PC-9 (cell line): Measurements from ENCODE around the gene SYCE3. TPM values are rescaled to one million over a fixed set of nuclear protein-coding genes. Genes with fewer than 3 reads are reported as not detected.

Source experiments
- BruUV-seq: library from RNA; stranded (reverse); fragments of 400-500 nt; replicated peaks from 2 replicates; lab custom pipeline; 2021; lab: Mats Ljungman, UMichigan
- CTCF ChIA-PET: fragments of 300-600 bp; sonication (Branson Sonifier 250); formaldehyde crosslinking; loops from one replicate; lab custom pipeline; 2022; ENCODE audit warnings: antibody characterized with exemption; lab: Charles Lee
- POLR2A ChIA-PET: fragments of 300-600 bp; sonication (Branson Sonifier 250); formaldehyde crosslinking; loops from one replicate; lab custom pipeline; 2022; ENCODE audit warnings: antibody characterized with exemption; ENCODE audit not compliant: unreplicated experiment; lab: Charles Lee
- DNase-seq, 2 experiments: peaks; one replicate each; pipeline versions ENCODE4 v3.0.0 to v3.0.0-alpha.2; 2015 to 2022; ENCODE audit warnings: mixed read lengths in 1 of 2
- H2AFZ ChIP-seq: fragments of 200-600 bp; sonication (generic); 2 replicates; pipeline ENCODE4 v1.8.1; 2017; ENCODE audit warnings: antibody characterized with exemption
- H3F3A ChIP-seq: fragments of 200-600 bp; sonication (generic); 2 replicates; pipeline ENCODE4 v1.8.1; 2017; ENCODE audit warnings: antibody characterized with exemption, mild to moderate bottlenecking, low read depth; ENCODE audit not compliant: insufficient read depth
- H3K27ac ChIP-seq: fragments of 200-600 bp; sonication (generic); 2 replicates; pipeline ENCODE4 v1.6.1; 2016; ENCODE audit warnings: mixed run types
- H3K27me3 ChIP-seq: fragments of 200-600 bp; sonication (generic); 2 replicates; pipeline ENCODE4 v1.6.1; 2016; ENCODE audit warnings: low read depth, mixed run types; ENCODE audit not compliant: insufficient read depth
- H3K36me3 ChIP-seq: fragments of 200-600 bp; sonication (generic); 2 replicates; pipeline ENCODE4 v1.6.1; 2016; ENCODE audit warnings: low read depth, mixed run types
- H3K4me1 ChIP-seq: fragments of 200-600 bp; sonication (generic); replicated peaks from 2 replicates; pipeline ENCODE4 v1.6.1; 2016; ENCODE audit warnings: mixed run types; ENCODE audit not compliant: insufficient read depth
- H3K4me2 ChIP-seq: fragments of 200-600 bp; sonication (generic); 2 replicates; pipeline ENCODE4 v1.6.1; 2017; ENCODE audit warnings: mixed run types
- H3K4me3 ChIP-seq: fragments of 200-600 bp; sonication (generic); 2 replicates; pipeline ENCODE4 v1.6.1; 2016; ENCODE audit warnings: mixed run types
- H3K79me2 ChIP-seq: fragments of 200-600 bp; sonication (generic); 2 replicates; pipeline ENCODE4 v1.6.1; 2017; ENCODE audit warnings: low read depth, mixed run types
- H3K9me2 ChIP-seq: fragments of 200-600 bp; sonication (generic); 2 replicates; pipeline ENCODE4 v1.8.1; 2017; ENCODE audit warnings: mild to moderate bottlenecking; ENCODE audit not compliant: insufficient read depth
- H3K9me3 ChIP-seq: fragments of 200-600 bp; sonication (generic); 2 replicates; pipeline ENCODE4 v1.8.1; 2016; ENCODE audit warnings: low read depth; ENCODE audit not compliant: insufficient read depth
- H4K20me1 ChIP-seq: fragments of 200-600 bp; sonication (generic); 2 replicates; pipeline ENCODE4 v1.8.1; 2017; ENCODE audit not compliant: insufficient read depth
- EZH2 ChIP-seq: fragments of 200-600 bp; sonication (generic); IDR thresholded peaks from 2 replicates; pipeline ENCODE4 v1.8.0; 2017; ENCODE audit warnings: antibody characterized with exemption, low read depth
- intact Hi-C: fragments of 100-400 bp; cut with micrococcal nuclease; formaldehyde crosslinking; loops from one replicate; pipeline ENCODE4 v1.10.0; 2022; ENCODE audit not compliant: unreplicated experiment
- total RNA-seq: library from RNA; stranded (reverse); gene quantifications from 2 replicates; pipeline ENCODE4 v1.2.3, GENCODE V29; 2021
- TF ChIP-seq, protein P1 (sequence below): fragments of 200-600 bp; sonication (generic); conservative IDR thresholded peaks from 2 replicates; pipeline ENCODE4 v1.6.1; 2017; ENCODE audit warnings: mixed run types, antibody characterized with exemption, mild to moderate bottlenecking, moderate library complexity

SYCE3 gene
- total RNA-seq, 1 experiment from 2014 or later, result not detected

GRCh38 chr22:50569041-50569459 is 6.3 kb upstream of the SYCE3 start:
- ChIA-PET POLR2A (interaction anchor here (0.6 kb wide), 1 partner anchor 61 kb away, joined by 8 read pairs; the partner anchor contains the start of gene NCAPH2), CTCF (no interaction called here)
- H3K36me3 ChIP-seq, result peaks cover 21% of the 10 kb centered on the region; the same call in 1 of the 2 replicates
- peaks cover 8% of the 10 kb centered on the region for H3K4me1 ChIP-seq
- no peaks in the 10 kb centered on the region for H3K27me3 ChIP-seq
- no peak overlapping the region for H2AFZ ChIP-seq
- H3K79me2 ChIP-seq, result no peaks in the 10 kb centered on the region
- H3K9me3 ChIP-seq, result no peaks in the 10 kb centered on the region
- no peaks in the 10 kb centered on the region for H4K20me1 ChIP-seq
- intact Hi-C loops, result no loop called here
- no peak overlapping the region for H3K27ac ChIP-seq
- H3F3A ChIP-seq, result peaks cover 20% of the 10 kb centered on the region; the same call in 1 of the 2 replicates
- no peaks in the 10 kb centered on the region for H3K9me2 ChIP-seq
- H3K4me3 ChIP-seq, result no peak overlapping the region
- DNase-seq, result no peak
- no TSS peak for BruUV-seq
- TF ChIP-seq EZH2, result no peak
- TF ChIP-seq, protein P1, sequence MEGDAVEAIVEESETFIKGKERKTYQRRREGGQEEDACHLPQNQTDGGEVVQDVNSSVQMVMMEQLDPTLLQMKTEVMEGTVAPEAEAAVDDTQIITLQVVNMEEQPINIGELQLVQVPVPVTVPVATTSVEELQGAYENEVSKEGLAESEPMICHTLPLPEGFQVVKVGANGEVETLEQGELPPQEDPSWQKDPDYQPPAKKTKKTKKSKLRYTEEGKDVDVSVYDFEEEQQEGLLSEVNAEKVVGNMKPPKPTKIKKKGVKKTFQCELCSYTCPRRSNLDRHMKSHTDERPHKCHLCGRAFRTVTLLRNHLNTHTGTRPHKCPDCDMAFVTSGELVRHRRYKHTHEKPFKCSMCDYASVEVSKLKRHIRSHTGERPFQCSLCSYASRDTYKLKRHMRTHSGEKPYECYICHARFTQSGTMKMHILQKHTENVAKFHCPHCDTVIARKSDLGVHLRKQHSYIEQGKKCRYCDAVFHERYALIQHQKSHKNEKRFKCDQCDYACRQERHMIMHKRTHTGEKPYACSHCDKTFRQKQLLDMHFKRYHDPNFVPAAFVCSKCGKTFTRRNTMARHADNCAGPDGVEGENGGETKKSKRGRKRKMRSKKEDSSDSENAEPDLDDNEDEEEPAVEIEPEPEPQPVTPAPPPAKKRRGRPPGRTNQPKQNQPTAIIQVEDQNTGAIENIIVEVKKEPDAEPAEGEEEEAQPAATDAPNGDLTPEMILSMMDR, result no peak
- H3K4me2 ChIP-seq, result no peak overlapping the region

- H4K20me1 ChIP-seq, result no peaks in the 10 kb centered on the region
- no peaks in the 10 kb centered on the region for H3K27me3 ChIP-seq
- POLR2A ChIA-PET, result no interaction called here
- no peak overlapping the region for H3K4me2 ChIP-seq
- no peaks in the 10 kb centered on the region for H3K9me3 ChIP-seq
- CTCF ChIA-PET, result no interaction called here
- no peak for DNase-seq
- H3K27ac ChIP-seq, result no peak overlapping the region
- peaks cover 20% of the 10 kb centered on the region; the same call in 1 of the 2 replicates for H3F3A ChIP-seq
- H2AFZ ChIP-seq, result no peak overlapping the region
- no peaks in the 10 kb centered on the region for H3K9me2 ChIP-seq
- peaks cover 13% of the 10 kb centered on the region for H3K4me1 ChIP-seq
- no peaks in the 10 kb centered on the region for H3K79me2 ChIP-seq
- H3K36me3 ChIP-seq, result peaks cover 21% of the 10 kb centered on the region; the same call in 1 of the 2 replicates
- BruUV-seq, result no TSS peak
- TF ChIP-seq, protein P1, result no peak
- TF ChIP-seq EZH2, result no peak
- intact Hi-C loops, result no loop called here
- H3K4me3 ChIP-seq, result no peak overlapping the region
These were observed 5.9 kb upstream of the SYCE3 start for GRCh38 chr22:50568626-50569025.

DNA sequence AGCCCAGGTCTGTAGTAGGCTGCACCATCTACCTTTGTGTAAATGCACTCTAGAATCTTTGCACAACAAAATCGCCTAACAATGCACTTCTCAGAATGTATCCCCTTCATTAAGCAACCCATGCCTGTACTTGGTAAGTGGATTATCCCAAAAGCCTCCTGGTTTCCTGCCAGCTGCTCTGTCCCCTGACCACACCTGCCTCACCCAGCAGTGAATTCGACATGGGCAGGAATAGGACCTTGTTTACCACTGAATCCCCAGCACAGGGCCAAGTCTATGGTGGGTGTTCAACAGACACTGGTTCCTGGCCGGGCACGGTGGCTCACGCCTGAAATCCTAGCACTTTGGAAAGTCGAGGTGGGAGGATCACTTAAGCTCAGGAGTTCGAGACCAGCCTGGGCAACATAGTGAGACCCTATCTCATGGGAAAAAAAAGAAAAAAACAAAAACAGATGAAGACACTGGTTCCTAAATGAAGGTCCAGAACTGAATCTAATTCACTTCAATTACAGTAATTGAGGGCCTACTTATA is 5.1 kb upstream of the SYCE3 start:
- Histone ChIP-seq H3K79me2 (no peaks in the 10 kb centered on the region), H4K20me1 (no peaks in the 10 kb centered on the region), H3F3A (peaks cover 24% of the 10 kb centered on the region; the same call in 1 of the 2 replicates), H3K27ac (no peak overlapping the region), H3K4me3 (no peak overlapping the region), H3K4me1 (peaks cover 17% of the 10 kb centered on the region), H3K36me3 (peaks cover 21% of the 10 kb centered on the region; the same call in 1 of the 2 replicates), H3K4me2 (no peak overlapping the region), H2AFZ (no peak overlapping the region), H3K27me3 (no peaks in the 10 kb centered on the region), H3K9me2 (no peaks in the 10 kb centered on the region), H3K9me3 (no peaks in the 10 kb centered on the region)
- no TSS peak for BruUV-seq
- no peak for DNase-seq
- CTCF ChIA-PET, result no interaction called here
- POLR2A ChIA-PET, result no interaction called here
- TF ChIP-seq EZH2, result no peak
- TF ChIP-seq, protein P1, result no peak
- intact Hi-C loops, result no loop called here
